ENCODE data around the gene TNFAIP8L1.

DNA sequence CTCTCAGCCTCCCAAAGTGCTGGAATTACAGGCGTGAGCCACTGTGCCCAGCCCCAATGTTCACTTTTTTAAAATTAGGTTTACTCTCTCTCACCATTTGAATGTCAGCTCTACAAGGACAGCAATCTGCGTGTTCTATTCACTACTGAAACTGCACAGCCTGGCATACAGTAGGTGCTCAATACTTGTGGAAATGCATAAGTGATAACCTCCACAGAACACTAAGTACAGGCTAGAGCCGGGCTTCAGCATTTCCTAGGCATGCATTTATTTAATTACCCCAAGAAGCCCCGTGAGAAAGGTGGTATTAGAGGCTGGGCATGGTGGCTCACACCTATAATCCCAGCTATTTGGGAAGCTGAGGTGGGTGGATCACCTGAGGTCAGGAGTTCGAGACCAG is 33.1 kb upstream of the TNFAIP8L1 start:
- no peak for TF ChIP-seq POLR2A (IDR thresholded peaks at IDR 0.05)
- TF ChIP-seq, protein P1, sequence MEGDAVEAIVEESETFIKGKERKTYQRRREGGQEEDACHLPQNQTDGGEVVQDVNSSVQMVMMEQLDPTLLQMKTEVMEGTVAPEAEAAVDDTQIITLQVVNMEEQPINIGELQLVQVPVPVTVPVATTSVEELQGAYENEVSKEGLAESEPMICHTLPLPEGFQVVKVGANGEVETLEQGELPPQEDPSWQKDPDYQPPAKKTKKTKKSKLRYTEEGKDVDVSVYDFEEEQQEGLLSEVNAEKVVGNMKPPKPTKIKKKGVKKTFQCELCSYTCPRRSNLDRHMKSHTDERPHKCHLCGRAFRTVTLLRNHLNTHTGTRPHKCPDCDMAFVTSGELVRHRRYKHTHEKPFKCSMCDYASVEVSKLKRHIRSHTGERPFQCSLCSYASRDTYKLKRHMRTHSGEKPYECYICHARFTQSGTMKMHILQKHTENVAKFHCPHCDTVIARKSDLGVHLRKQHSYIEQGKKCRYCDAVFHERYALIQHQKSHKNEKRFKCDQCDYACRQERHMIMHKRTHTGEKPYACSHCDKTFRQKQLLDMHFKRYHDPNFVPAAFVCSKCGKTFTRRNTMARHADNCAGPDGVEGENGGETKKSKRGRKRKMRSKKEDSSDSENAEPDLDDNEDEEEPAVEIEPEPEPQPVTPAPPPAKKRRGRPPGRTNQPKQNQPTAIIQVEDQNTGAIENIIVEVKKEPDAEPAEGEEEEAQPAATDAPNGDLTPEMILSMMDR (IDR thresholded peaks at IDR 0.05): no peak

All from thyroid gland (tissue), 4 donors.